ES-I3 (cell line): Measurements from ENCODE around the gene TOM1L2.
A peak's percentile ranks its signal among the peaks of the same experiment; 100 is the strongest.

Experiments used
- H3K36me3 ChIP-seq: 2 replicates; pipeline ENCODE4 v1.6.1; 2013; ENCODE audit warnings: mild to moderate bottlenecking, low read length, control low read depth, moderate library complexity; ENCODE audit not compliant: insufficient read depth
- H3K4me1 ChIP-seq: 2 replicates; pipeline ENCODE4 v1.6.1; 2013; ENCODE audit warnings: mild to moderate bottlenecking, control low read depth, low read length; ENCODE audit not compliant: insufficient read depth
- H3K9ac ChIP-seq: 2 replicates; pipeline ENCODE4 v1.6.1; 2013; ENCODE audit warnings: low read depth, mild to moderate bottlenecking, low read length, moderate library complexity
- H3K9me3 ChIP-seq: 2 replicates; pipeline ENCODE4 v1.6.1; 2013; ENCODE audit warnings: mild to moderate bottlenecking, low read length, moderate library complexity; ENCODE audit not compliant: control insufficient read depth, insufficient read depth

Gene TOM1L2

DNA sequence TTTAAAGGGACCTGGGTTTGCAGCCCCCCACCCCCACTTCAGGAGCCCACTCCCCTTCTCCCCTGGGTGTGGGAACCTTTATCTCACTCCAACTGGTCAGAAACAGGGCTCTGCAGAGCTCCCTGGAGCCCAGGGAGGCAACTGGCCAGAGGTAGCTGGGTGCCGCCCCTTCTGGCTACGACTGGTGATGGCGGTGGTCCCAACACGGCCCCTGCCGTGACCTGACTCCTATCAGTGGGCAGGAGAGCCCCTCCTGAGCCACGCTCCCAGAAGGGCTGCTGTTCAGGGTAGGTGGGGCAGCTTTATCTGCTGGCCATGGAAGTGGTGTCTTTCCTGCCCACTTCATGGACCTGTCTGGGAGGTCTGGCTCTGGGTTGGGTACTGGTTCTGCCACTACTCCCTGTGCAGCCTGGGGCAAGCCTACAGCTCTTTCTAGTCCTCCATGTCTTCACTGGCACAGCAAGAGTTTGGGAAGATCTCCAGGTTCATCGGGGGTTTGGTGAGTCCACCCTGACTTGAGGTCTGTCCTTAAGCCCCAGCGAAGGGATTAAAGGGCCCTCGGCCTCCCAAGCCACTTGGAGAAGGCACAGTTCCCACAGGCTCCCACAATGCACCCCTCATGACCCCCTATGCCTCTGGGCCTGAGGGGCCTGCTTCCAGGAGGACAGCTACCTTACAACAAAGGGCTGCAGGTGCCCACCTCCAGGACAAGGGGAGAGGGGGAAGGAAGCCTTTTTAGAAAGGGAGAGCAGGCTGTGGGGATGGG, 129.9 kb downstream of the TOM1L2 start:
- no peak overlapping the region for H3K9ac ChIP-seq
- no peaks in the 10 kb centered on the region for H3K36me3 ChIP-seq
- H3K9me3 ChIP-seq, result no peaks in the 10 kb centered on the region
- H3K4me1 ChIP-seq, result peaks cover 35% of the 10 kb centered on the region

DNA sequence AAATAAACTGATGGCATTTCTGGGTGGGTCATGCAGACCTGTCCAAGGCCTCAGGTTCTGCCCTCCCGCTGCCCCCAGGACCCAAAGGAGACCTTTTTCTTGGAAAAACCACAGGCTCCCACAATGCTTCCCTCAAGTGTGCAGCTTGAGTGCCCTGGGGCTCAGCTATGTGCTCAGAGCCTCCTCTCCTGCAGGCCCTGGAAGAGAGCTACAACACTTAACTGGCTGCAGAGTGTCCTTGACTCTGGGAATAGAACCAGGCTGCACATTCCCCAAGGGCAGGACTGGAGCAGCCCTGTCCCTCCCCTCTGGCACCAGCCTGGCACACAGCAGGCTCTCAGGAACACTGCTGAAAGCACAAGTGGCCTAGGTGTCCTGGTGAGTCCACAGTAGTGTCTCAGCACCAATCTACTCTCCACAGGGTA, 130.6 kb downstream of the TOM1L2 start:
- Histone ChIP-seq H3K4me1 (peaks cover 37% of the 10 kb centered on the region), H3K36me3 (no peaks in the 10 kb centered on the region), H3K9ac (no peak overlapping the region), H3K9me3 (no peaks in the 10 kb centered on the region)

DNA sequence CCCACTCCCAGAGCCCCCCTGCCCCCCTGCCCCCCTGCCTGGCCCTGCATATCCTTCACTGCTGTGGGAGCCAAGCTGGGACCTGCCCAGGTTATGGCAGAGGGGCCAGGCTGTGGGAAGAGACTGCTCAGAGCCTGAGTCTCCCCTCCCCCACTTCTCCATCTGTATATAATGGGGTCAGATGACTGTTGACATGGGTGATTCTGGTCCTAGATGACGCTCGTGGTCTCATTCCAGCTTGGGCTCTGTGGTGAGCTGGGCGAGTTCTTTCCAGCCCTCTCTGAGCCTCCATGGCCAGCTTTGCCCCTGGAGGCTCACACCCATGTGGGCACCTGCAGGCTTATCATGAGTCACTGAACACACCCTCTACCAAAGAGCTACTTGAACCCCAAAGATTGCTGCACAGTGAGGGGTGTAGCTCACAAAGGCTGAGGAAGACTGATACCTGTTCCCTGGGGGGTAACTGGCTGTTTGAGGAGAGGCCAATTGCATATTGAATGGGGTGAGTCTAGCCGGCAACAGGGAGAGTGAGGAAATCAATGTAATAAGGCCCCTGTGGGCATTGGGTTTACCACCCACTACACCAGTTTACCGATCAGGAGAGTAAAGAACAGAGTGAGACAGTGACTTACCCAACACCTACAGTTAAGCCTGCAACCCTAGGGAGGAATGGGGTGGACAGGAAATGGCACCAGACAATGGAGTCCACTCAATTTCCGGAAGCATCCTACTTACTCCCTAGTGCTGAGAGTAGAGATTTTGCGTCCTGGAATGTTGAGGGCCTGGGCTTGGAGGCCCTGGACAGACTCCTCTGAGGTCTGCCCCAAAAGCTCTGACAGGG, 131.2 kb downstream of the TOM1L2 start:
- Histone ChIP-seq H3K9me3 (no peaks in the 10 kb centered on the region), H3K36me3 (no peaks in the 10 kb centered on the region), H3K4me1 (peaks cover 37% of the 10 kb centered on the region), H3K9ac (peak overlapping the region; percentile 66; the same call in 1 of the 2 replicates)

DNA sequence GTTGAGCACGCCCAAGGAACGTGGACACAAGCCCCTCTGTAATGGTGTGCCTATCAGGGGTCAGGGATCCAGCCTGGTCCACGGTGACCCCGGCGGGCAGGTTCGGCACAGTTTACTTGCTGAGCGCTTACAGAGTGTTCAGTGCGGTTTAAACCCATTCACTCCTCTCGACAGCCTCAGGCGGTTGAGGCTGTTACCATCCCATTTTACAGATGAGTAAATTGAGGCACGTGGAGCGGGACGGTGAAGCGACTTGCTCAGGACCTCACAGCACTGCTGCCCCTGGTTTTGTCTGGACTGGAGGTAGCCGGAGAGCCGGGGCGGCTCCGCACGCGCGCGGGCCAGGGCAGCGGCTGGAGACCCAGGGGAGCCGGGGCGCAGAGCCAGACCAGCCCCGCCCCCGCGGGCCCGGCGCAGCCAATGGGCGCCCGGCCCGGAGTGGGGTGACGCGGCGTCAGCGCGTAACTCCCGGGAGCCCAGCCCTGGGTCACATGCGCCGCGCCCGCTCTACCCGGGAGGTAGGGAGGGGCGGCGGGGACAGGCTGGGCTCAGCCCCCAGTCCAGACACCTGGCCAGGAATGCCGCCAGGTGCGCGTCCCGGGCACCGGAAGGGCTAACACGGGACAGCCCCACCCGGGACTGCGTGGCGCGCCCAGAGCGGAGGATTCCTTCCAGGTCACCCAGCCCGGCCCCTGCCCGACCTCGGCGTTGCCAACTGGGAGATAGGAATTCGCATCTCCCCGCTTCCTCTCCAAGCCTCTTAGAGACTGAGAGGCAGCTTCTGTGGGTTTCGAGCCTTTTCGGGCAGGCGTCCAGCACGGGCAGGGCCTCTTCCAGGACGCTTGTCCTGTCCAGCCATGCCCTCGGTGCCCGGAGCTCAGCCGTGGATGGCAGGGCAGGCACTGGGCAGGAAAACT, 132.2 kb downstream of the TOM1L2 start:
- Histone ChIP-seq H3K36me3 (no peaks in the 10 kb centered on the region), H3K4me1 (peaks cover 43% of the 10 kb centered on the region), H3K9me3 (no peaks in the 10 kb centered on the region), H3K9ac (peak overlapping the region; percentile 66)

DNA sequence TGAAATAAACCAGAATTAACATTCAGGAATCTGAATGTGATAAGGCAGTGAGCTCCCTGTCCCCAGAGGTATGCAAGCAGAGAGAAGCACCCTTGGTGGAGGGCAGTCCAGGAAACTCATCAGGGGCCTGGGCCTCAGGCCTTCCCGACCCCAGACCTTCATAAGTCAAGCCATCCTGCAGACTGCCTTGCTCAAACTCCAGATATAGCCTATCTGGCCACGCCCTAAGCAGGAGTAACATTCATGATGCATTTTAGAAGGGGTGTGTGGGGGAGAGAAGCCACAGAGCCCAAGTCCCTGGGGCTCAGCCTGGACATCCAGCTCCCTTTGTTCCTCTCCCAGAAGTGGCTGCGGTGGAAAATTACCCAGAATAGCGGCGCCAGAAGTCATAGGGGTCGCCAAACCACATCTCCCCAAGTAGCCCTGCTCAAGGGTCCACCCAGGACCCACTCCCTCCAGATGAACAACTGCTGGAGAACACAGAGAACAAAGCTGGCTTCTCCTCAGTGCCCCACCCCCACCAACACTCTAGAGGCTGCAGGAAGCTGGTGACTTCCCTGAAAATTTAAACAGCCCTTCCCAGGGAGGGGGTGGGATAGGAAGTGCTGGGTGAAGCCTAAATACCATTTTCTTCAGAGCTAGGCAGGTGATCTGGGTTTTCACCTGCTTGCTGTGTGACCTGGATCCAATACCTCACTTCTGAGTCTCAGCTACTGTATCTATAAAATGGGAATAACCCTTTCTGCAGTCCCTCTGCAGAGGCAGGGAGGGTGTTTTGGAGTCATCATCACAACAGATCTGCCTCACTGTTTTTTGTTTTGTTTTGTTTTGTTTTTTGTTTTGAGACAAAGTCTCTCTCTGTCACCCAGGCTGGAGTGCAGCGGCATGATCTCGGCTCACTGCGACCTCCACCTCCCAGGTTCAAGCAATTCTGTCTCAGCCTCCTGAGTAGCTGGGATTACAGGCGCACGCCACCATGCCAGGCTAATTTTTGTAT, 133.9 kb downstream of the TOM1L2 start:
- H3K4me1 ChIP-seq, result peaks cover 45% of the 10 kb centered on the region
- H3K9me3 ChIP-seq, result no peaks in the 10 kb centered on the region
- no peaks in the 10 kb centered on the region for H3K36me3 ChIP-seq
- H3K9ac ChIP-seq, result peak overlapping the region; percentile 72

DNA sequence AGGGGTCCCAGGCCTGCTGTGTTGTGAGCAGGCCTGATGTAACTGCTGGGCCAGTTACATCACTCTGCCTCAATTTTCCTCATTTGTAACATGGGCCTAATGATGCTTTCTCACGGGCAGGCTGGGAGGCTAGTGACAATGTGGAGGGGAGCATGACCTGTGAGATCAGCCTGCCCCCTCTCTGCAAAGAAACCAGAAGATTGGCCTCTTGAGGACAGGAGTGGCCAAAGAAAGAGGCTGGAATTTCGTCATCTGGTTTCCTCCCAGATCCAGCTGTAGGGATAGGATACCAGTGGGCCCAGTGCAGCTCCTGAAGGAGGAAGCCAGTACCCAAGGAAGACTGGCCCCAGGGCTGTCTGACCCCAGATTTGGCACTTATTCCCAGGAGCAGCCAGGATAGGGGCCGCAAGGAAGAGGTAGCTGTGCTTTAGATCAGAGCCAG, 134.8 kb downstream of the TOM1L2 start:
- Histone ChIP-seq H3K36me3 (no peaks in the 10 kb centered on the region), H3K9ac (peak overlapping the region; percentile 72), H3K4me1 (peaks cover 45% of the 10 kb centered on the region), H3K9me3 (no peaks in the 10 kb centered on the region)

DNA sequence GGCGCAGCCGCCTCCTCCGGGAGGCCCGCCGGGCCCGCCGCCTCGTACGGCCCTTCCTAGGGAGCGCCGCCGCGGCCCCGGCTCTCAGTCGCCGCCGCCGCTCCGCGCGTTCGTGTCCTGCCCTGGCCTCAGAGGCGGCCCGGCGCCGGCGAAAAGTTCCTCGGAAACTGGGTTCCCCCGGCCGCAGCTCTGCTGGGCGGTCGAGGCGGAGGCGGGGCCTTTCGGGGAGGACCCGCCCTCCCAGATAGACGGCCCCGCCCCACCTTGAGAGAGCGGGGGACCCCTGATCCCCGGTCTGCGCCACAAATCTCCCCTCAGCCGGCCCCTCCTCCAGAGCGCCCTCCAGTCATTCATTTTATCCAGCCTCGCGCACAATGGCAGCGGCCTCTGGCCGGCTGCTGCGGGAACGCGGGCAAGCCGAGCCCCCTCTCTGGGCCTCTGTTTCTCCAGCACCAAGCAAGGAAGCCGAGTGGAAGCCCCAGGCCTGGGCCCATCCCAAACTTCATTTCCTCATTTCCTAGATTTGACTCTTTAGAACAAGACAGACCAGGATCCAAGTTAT, 135.3 kb downstream of the TOM1L2 start, which contains the start of gene SREBF1:
TSS of gene SREBF1 (minus strand) at position 169 of the 562 bp plus-strand sequence. CDS start 169 bp downstream, outside the sequence.
- H3K9me3 ChIP-seq, result no peaks in the 10 kb centered on the region
- H3K9ac ChIP-seq, result peak within 1 kb of the TSS; percentile 72
- peaks cover 45% of the 10 kb centered on the region for H3K4me1 ChIP-seq
- no peaks in the 10 kb centered on the region for H3K36me3 ChIP-seq

DNA sequence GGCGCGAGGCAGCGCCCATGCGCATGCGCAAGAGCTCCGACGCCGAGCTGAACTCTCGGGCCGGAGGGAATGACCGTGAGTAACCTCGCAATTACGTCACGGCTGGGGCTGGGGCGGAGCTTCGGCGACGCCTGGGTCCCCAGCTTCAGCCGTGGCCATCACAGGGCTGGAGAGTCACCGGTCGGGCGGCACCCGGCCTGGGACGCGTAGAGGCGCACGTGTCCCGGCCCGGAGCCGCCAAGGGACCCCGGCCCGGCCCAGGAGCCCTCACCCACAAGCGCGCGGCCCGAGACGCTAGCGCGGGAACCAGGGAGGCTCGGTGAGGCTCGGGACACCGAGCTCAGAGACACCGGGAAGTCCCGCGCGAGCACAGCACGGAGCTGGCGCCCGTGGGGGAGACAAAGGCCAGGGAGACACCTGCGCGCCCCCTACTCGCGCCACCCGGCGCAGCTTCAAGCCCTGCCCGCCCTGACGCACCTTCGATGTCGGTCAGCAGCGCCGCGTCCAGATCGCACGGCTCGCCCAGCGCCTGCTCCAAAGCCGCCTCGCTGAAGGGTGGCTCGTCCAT, 135.9 kb downstream of the TOM1L2 start:
- peak overlapping the region; percentile 72 for H3K9ac ChIP-seq
- peaks cover 39% of the 10 kb centered on the region for H3K4me1 ChIP-seq
- no peaks in the 10 kb centered on the region for H3K36me3 ChIP-seq
- H3K9me3 ChIP-seq, result no peaks in the 10 kb centered on the region

DNA sequence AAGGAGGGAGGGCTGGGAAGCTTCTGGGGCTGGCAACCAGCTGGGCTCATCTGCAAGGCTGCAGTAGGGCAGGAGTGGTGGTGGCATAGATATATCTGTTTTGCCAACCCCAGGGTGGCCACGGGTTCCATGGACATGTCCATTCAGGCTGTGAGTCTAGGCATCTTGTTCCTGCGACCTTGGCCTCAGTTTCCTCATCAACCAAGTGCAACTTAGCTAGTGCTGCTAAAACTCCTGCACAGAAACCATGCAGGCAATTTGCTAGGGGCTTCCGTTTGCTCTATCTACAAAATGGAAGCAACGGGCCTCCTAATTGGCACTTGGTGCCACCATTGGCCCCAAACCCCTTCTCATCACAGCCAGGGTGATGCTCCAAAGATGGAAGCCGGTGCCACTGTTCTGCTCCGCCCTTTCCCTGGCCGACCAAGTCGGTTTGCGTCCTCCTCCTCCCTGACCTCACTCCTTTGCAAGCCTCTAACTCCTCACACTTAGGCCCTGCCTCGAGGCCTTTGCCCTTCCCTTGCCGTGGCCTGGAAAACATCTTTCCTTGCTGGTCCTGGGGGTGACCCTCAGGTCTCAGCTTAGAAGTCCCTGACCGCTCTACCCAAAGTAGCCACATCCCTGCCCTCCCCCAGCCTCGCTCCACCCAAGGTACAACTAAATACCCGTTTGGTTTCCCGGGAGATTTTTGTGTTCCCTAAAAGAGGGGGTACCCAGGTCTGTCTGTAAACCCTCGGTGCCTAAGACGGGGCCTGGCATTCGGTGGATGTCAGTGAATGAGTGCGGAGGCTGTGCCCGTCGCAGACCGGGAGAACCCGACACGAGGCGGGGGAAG, 136.6 kb downstream of the TOM1L2 start:
- Histone ChIP-seq H3K9me3 (no peaks in the 10 kb centered on the region), H3K4me1 (peaks cover 32% of the 10 kb centered on the region), H3K9ac (peak overlapping the region; percentile 72; the same call in 1 of the 2 replicates), H3K36me3 (no peaks in the 10 kb centered on the region)

DNA sequence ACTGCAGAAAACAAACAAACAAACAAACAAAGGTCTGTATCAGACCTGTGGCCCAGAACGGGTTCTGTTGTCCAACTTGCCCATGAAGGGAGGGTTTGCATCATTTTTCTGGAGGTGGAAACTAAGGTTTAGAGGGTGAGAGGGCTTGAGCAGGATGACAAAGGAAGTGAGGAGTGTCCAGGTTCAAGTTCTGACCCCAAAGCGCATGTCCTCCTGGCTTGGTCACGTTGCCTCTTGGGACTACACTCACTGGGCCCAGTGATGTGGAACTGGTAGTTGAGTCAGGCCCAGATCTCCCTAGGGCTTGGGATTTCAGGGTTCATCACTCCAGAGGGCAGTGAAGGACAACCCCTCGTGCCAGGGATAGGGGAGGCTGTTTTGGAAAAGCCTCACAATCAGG, 137.2 kb downstream of the TOM1L2 start:
- H3K9ac ChIP-seq, result no peak overlapping the region
- H3K9me3 ChIP-seq, result no peaks in the 10 kb centered on the region

DNA sequence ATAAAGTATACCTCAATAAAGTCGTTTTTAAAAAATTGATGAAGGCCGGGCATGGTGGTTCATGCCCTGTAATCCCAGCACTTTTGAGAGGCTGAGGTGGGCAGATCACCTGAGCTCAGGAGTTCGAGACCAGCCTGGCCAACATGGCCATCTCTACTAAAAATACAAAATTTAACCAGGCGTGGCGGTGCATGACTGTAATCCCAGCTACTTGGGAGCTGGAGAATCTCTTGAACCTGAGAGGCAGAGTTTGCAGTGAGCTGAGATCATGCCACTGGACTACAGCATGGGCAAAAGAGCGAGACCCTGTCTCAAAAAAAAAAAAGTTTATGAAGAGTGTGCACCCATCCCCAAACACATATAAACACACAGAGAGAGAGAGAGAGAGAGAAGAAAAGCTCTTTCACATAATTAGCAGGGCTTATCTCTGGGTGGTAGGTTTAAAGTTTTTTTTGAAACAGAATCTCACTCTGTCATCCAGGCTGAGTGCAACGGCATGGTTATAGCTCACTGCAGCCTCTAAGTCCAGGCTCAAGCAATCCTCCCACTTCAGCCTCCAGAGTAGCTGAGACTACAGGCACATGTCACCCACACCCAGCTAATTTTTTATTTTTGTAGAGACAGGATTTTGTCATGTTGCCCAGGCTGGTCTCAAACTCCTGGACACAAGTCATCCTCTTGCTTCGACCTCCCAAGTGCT, 138.4 kb downstream of the TOM1L2 start:
- no peaks in the 10 kb centered on the region for H3K9me3 ChIP-seq
- no peak overlapping the region for H3K9ac ChIP-seq
- no peaks in the 10 kb centered on the region for H3K36me3 ChIP-seq
- H3K4me1 ChIP-seq, result peaks cover 23% of the 10 kb centered on the region

More for the DNA sequence above, 137.2 kb downstream of the TOM1L2 start:
- peaks cover 32% of the 10 kb centered on the region for H3K4me1 ChIP-seq
- no peaks in the 10 kb centered on the region for H3K36me3 ChIP-seq
